Activated T-cell treated with anti-CD3 and anti-CD28 coated beads for 4 hours (primary cell): Measurements from ENCODE around the gene TSC22D1.

Experiments used
- DNase-seq: peaks from one replicate; pipeline ENCODE4 v3.0.0-alpha.2; 2020

The TSC22D1 gene

GRCh38 chr13:44400736-44401135 is 175.4 kb downstream of the TSC22D1 start:
- no peak for DNase-seq

GRCh38 chr13:44399074-44399473 is 177.1 kb downstream of the TSC22D1 start:
- DNase-seq, result no peak

- no peak for DNase-seq
Measured at GRCh38 chr13:44398606-44399005, 177.5 kb downstream of the TSC22D1 start.

GRCh38 chr13:44397766-44398223 is 178.3 kb downstream of the TSC22D1 start:
- DNase-seq, result no peak

GRCh38 chr13:44396701-44397580 is 179.2 kb downstream of the TSC22D1 start:
- DNase-seq, result no peak

- DNase-seq, result no peak
Measured at GRCh38 chr13:44395976-44396694, 180.0 kb downstream of the TSC22D1 start.

- DNase-seq, result no peak
Measured at GRCh38 chr13:44394658-44395057, 181.5 kb downstream of the TSC22D1 start.

GRCh38 chr13:44393391-44393790 is 182.7 kb downstream of the TSC22D1 start:
- DNase-seq, result no peak

GRCh38 chr13:44389876-44390275 is 186.3 kb downstream of the TSC22D1 start:
- no peak for DNase-seq

- DNase-seq, result no peak
Measured at GRCh38 chr13:44389060-44389666, 187.0 kb downstream of the TSC22D1 start.

GRCh38 chr13:44388427-44389059 is 187.6 kb downstream of the TSC22D1 start:
- DNase-seq, result no peak

- DNase-seq, result no peak
Measured at GRCh38 chr13:44386913-44387556, 189.1 kb downstream of the TSC22D1 start.

GRCh38 chr13:44385847-44386246 is 190.3 kb downstream of the TSC22D1 start:
- no peak for DNase-seq

- no peak for DNase-seq
Measured at GRCh38 chr13:44385401-44385800, 190.7 kb downstream of the TSC22D1 start.

GRCh38 chr13:44384778-44385177 is 191.4 kb downstream of the TSC22D1 start:
- no peak for DNase-seq

- DNase-seq, result no peak
Measured at GRCh38 chr13:44383945-44384344, 192.2 kb downstream of the TSC22D1 start.

GRCh38 chr13:44382635-44383145 is 193.4 kb downstream of the TSC22D1 start:
- no peak for DNase-seq
